HEK293 (cell line): ENCODE measurements around the gene PDLIM7.

ENCODE experiments used
- CTCF ChIA-PET: fragments of 350-600 bp; formaldehyde crosslinking; extraction: SDS; loops from one replicate; lab custom pipeline; 2021; ENCODE audit warnings: antibody characterized with exemption; lab: Yijun Ruan, JAX
- POLR2A ChIA-PET: fragments of 300-600 bp; formaldehyde crosslinking; extraction: SDS; loops from one replicate; lab custom pipeline; 2020; ENCODE audit warnings: antibody characterized with exemption, inconsistent platforms; lab: Yijun Ruan, JAX
- H3K27ac ChIP-seq: fragments of 200-500 bp; sonication (Bioruptor generic); 2 replicates; pipeline ENCODE4 v1.5.1; 2014; ENCODE audit warnings: low read depth, low read length, control low read depth, inconsistent platforms; ENCODE audit errors: extremely low read depth
- H3K36me3 ChIP-seq, 2 experiments: fragments of 200-500 bp in 1 of 2; sonication (Bioruptor generic) in 1 of 2; 1 replicate in 1 of 2; 2 replicates in 1 of 2; pipeline ENCODE4 v1.5.1; 2014 to 2017; ENCODE audit warnings: inconsistent platforms in 2 of 2, low read length in 2 of 2; ENCODE audit not compliant: control insufficient read depth in 2 of 2, insufficient read depth in 1 of 2
- H3K4me1 ChIP-seq: fragments of 200-500 bp; sonication (Bioruptor generic); 2 replicates; pipeline ENCODE4 v1.5.1; 2014; ENCODE audit warnings: mild to moderate bottlenecking, low read length, inconsistent platforms; ENCODE audit not compliant: control insufficient read depth, insufficient read depth
- H3K4me3 ChIP-seq: 2 replicates; pipeline ENCODE4 v1.5.1; 2011; ENCODE audit warnings: low read depth, mild to moderate bottlenecking, control low read depth, low read length, moderate library complexity
- H3K9me3 ChIP-seq: fragments of 200-500 bp; sonication (Bioruptor generic); 2 replicates; pipeline ENCODE4 v1.5.1; 2014; ENCODE audit warnings: low read depth, low read length, inconsistent platforms; ENCODE audit not compliant: control insufficient read depth, insufficient read depth
- GLIS1 ChIP-seq: fragments of 450-650 bp; formaldehyde crosslinking; IDR thresholded peaks from 2 replicates; pipeline ENCODE4 v1.5.1; 2016; ENCODE audit warnings: missing biosample characterization, missing genetic modification characterization
- GLIS2 ChIP-seq: fragments of 450-650 bp; formaldehyde crosslinking; IDR thresholded peaks from 2 replicates; pipeline ENCODE4 v1.5.1; 2016; ENCODE audit warnings: missing biosample characterization, missing genetic modification characterization
- MZF1 ChIP-seq: fragments of 450-650 bp; formaldehyde crosslinking; IDR thresholded peaks from 2 replicates; pipeline ENCODE4 v1.5.1; 2017; ENCODE audit warnings: missing biosample characterization, missing genetic modification characterization, borderline replicate concordance
- PRDM1 ChIP-seq: fragments of 450-650 bp; formaldehyde crosslinking; IDR thresholded peaks from 2 replicates; pipeline ENCODE4; 2016; ENCODE audit warnings: missing biosample characterization, missing genetic modification characterization
- RBAK ChIP-seq: fragments of 450-650 bp; formaldehyde crosslinking; IDR thresholded peaks from 2 replicates; pipeline ENCODE4 v1.5.1; 2016; ENCODE audit warnings: missing biosample characterization, missing genetic modification characterization
- SP7 ChIP-seq: fragments of 450-650 bp; formaldehyde crosslinking; IDR thresholded peaks from 2 replicates; pipeline ENCODE4 v1.5.1; 2016; ENCODE audit warnings: missing biosample characterization, missing genetic modification characterization
- ZBTB17 ChIP-seq: fragments of 450-650 bp; formaldehyde crosslinking; IDR thresholded peaks from 2 replicates; pipeline ENCODE4 v1.5.1; 2016; ENCODE audit warnings: missing biosample characterization, missing genetic modification characterization
- ZBTB8A ChIP-seq: fragments of 450-650 bp; formaldehyde crosslinking; IDR thresholded peaks from 2 replicates; pipeline ENCODE4 v1.5.1; 2016; ENCODE audit warnings: missing biosample characterization, missing genetic modification characterization
- ZFHX2 ChIP-seq: fragments of 450-650 bp; formaldehyde crosslinking; conservative IDR thresholded peaks from 2 replicates; pipeline ENCODE4 v1.5.1; 2016; ENCODE audit warnings: missing biosample characterization, missing genetic modification characterization
- ZIC2 ChIP-seq: fragments of 450-650 bp; formaldehyde crosslinking; IDR thresholded peaks from 2 replicates; pipeline ENCODE4 v1.5.1; 2016; ENCODE audit warnings: missing biosample characterization, missing genetic modification characterization
- ZNF146 ChIP-seq: fragments of 450-650 bp; formaldehyde crosslinking; IDR thresholded peaks from 2 replicates; pipeline ENCODE4 v1.5.1; 2016; ENCODE audit warnings: missing biosample characterization, missing genetic modification characterization
- ZNF202 ChIP-seq: fragments of 450-650 bp; formaldehyde crosslinking; IDR thresholded peaks from 2 replicates; pipeline ENCODE4 v1.5.1; 2016; ENCODE audit warnings: missing biosample characterization, missing genetic modification characterization, borderline replicate concordance
- ZNF211 ChIP-seq: fragments of 450-650 bp; formaldehyde crosslinking; IDR thresholded peaks from 2 replicates; pipeline ENCODE4 v1.5.1; 2016; ENCODE audit warnings: low read depth, missing biosample characterization, missing genetic modification characterization
- ZNF423 ChIP-seq: fragments of 450-650 bp; formaldehyde crosslinking; IDR thresholded peaks from 2 replicates; pipeline ENCODE4 v1.5.1; 2016; ENCODE audit warnings: missing biosample characterization, missing genetic modification characterization
- ZNF530 ChIP-seq: fragments of 450-650 bp; formaldehyde crosslinking; IDR thresholded peaks from 2 replicates; pipeline ENCODE4 v1.5.1; 2016; ENCODE audit warnings: low read depth, missing biosample characterization, missing genetic modification characterization
- ZNF585B ChIP-seq: fragments of 450-650 bp; formaldehyde crosslinking; IDR thresholded peaks from 2 replicates; pipeline ENCODE4 v1.5.1; 2016; ENCODE audit warnings: missing biosample characterization, missing genetic modification characterization
- ZNF596 ChIP-seq: fragments of 450-650 bp; IDR thresholded peaks from 2 replicates; pipeline ENCODE4 v1.5.0; 2018; ENCODE audit warnings: missing biosample characterization, mild to moderate bottlenecking, missing genetic modification characterization, moderate library complexity
- ZNF629 ChIP-seq: fragments of 450-650 bp; formaldehyde crosslinking; IDR thresholded peaks from 2 replicates; pipeline ENCODE4 v1.5.1; 2017; ENCODE audit warnings: missing biosample characterization, missing genetic modification characterization
- ZNF660 ChIP-seq: fragments of 450-650 bp; IDR thresholded peaks from 2 replicates; pipeline ENCODE4 v1.5.1; 2018; ENCODE audit warnings: missing biosample characterization, mild to moderate bottlenecking, missing genetic modification characterization
- ZNF664 ChIP-seq: fragments of 450-650 bp; formaldehyde crosslinking; IDR thresholded peaks from 2 replicates; pipeline ENCODE4 v1.5.1; 2016; ENCODE audit warnings: missing biosample characterization, missing genetic modification characterization
- ZNF76 ChIP-seq: fragments of 450-650 bp; formaldehyde crosslinking; IDR thresholded peaks from 2 replicates; pipeline ENCODE4; 2016; ENCODE audit warnings: low read depth, missing biosample characterization, missing genetic modification characterization, borderline replicate concordance
- ZSCAN30 ChIP-seq: fragments of 450-650 bp; IDR thresholded peaks from 2 replicates; pipeline ENCODE4 v1.5.1; 2018; ENCODE audit warnings: missing biosample characterization, mild to moderate bottlenecking, missing genetic modification characterization, moderate library complexity
- TF ChIP-seq, protein P1 (sequence below): fragments of 450-650 bp; formaldehyde crosslinking; IDR thresholded peaks from 2 replicates; pipeline ENCODE4 v1.5.1; 2017; ENCODE audit warnings: missing biosample characterization, missing genetic modification characterization
- TF ChIP-seq, protein P2 (sequence below): fragments of 450-650 bp; formaldehyde crosslinking; IDR thresholded peaks from 2 replicates; pipeline ENCODE4 v1.5.1; 2016; ENCODE audit warnings: missing biosample characterization, missing genetic modification characterization
- TF ChIP-seq, protein P3 (sequence below): fragments of 450-650 bp; formaldehyde crosslinking; IDR thresholded peaks from 2 replicates; pipeline ENCODE4 v1.5.1; 2016; ENCODE audit warnings: missing biosample characterization, missing genetic modification characterization, low read depth
- TF ChIP-seq, protein P4 (sequence below): fragments of 450-650 bp; formaldehyde crosslinking; IDR thresholded peaks from 2 replicates; pipeline ENCODE4 v1.5.1; 2016; ENCODE audit warnings: missing biosample characterization, missing genetic modification characterization

The PDLIM7 gene

DNA sequence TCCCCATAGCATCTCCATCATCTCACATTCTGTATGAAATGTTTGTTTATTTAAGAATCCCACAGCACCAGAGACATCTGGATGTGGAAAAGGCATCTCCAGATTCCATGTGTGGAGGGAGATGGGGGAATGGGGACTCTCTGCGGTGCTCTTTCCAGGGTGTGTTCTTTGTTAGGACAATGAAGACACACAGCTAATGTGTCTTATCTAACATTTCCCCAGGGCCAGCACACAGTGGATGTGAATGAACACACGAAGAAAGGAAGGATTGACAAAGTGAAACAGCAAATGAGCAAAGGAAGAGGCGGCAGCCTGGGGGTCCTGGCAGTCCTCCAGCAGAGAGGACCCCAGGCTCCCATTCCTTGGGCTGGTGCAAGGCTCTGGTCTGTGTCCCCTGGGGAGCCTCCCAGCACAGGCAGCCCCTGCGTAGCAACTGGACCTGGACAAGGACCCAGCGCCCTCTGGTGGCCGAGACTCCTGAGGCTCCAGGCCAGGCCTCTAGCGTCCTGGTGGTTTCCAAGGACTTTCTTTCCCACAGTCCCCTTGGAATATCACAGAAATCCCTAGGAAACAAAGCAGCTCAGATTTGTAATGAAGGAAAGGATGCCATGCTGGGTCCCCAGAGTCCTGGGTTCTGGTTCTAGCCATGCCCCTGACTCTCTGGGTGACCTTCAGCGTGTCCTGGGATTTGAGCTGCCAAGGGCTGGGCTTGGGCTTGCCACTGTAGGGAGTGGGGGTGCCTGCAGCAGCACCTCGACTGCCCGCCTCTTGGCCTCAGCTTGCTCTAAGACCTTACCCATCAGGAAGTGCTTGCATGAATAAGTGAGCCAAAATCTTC is 3.5 kb upstream of the PDLIM7 start (continued):
- TF ChIP-seq, protein P1, sequence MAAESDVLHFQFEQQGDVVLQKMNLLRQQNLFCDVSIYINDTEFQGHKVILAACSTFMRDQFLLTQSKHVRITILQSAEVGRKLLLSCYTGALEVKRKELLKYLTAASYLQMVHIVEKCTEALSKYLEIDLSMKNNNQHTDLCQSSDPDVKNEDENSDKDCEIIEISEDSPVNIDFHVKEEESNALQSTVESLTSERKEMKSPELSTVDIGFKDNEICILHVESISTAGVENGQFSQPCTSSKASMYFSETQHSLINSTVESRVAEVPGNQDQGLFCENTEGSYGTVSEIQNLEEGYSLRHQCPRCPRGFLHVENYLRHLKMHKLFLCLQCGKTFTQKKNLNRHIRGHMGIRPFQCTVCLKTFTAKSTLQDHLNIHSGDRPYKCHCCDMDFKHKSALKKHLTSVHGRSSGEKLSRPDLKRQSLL (tag by site-specific recombination), result peak; percentile 95
- peak; percentile 76; the same call in 1 of the 2 replicates for TF ChIP-seq ZSCAN30 (tag by site-specific recombination)
- no peak for TF ChIP-seq ZNF585B (tag by site-specific recombination)
- no peak for TF ChIP-seq ZFHX2 (tag by site-specific recombination)
- TF ChIP-seq, protein P2, sequence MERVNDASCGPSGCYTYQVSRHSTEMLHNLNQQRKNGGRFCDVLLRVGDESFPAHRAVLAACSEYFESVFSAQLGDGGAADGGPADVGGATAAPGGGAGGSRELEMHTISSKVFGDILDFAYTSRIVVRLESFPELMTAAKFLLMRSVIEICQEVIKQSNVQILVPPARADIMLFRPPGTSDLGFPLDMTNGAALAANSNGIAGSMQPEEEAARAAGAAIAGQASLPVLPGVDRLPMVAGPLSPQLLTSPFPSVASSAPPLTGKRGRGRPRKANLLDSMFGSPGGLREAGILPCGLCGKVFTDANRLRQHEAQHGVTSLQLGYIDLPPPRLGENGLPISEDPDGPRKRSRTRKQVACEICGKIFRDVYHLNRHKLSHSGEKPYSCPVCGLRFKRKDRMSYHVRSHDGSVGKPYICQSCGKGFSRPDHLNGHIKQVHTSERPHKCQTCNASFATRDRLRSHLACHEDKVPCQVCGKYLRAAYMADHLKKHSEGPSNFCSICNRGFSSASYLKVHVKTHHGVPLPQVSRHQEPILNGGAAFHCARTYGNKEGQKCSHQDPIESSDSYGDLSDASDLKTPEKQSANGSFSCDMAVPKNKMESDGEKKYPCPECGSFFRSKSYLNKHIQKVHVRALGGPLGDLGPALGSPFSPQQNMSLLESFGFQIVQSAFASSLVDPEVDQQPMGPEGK (tag by site-specific recombination), result peak; percentile 68
- peak; percentile 60; the same call in 1 of the 2 replicates for TF ChIP-seq ZNF660 (tag by site-specific recombination)
- TF ChIP-seq ZBTB17 (tag by site-specific recombination), result peak; percentile 34; the same call in 1 of the 2 replicates
- no peak for TF ChIP-seq RBAK (tag by site-specific recombination)
- TF ChIP-seq ZNF423 (tag by site-specific recombination), result peak; percentile 51
- TF ChIP-seq ZNF664 (tag by site-specific recombination), result no peak
- TF ChIP-seq GLIS1 (tag by site-specific recombination), result peak; percentile 87
- no peak for TF ChIP-seq ZNF76
- TF ChIP-seq MZF1 (tag by site-specific recombination), result 0 out of 2 replicates have a peak, but pooled peaks have one; percentile 1
- TF ChIP-seq, protein P3, sequence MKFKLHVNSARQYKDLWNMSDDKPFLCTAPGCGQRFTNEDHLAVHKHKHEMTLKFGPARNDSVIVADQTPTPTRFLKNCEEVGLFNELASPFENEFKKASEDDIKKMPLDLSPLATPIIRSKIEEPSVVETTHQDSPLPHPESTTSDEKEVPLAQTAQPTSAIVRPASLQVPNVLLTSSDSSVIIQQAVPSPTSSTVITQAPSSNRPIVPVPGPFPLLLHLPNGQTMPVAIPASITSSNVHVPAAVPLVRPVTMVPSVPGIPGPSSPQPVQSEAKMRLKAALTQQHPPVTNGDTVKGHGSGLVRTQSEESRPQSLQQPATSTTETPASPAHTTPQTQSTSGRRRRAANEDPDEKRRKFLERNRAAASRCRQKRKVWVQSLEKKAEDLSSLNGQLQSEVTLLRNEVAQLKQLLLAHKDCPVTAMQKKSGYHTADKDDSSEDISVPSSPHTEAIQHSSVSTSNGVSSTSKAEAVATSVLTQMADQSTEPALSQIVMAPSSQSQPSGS (tag by site-specific recombination), result no peak
- TF ChIP-seq ZNF530 (tag by site-specific recombination), result no peak
- peak; percentile 78 for TF ChIP-seq ZIC2 (tag by site-specific recombination)
- TF ChIP-seq GLIS2 (tag by site-specific recombination), result peak; percentile 95
- 0 out of 2 replicates have a peak, but pooled peaks have one; percentile 15 for TF ChIP-seq ZBTB8A (tag by site-specific recombination)
- TF ChIP-seq ZNF146 (tag by site-specific recombination), result no peak
- no peak; the same call in 1 of the 2 replicates for TF ChIP-seq ZNF629 (tag by site-specific recombination)
- no peak for TF ChIP-seq PRDM1
- TF ChIP-seq ZNF596 (tag by site-specific recombination), result 0 out of 2 replicates have a peak, but pooled peaks have one; percentile 6
- TF ChIP-seq, all 188 proteins: peak for 21

DNA sequence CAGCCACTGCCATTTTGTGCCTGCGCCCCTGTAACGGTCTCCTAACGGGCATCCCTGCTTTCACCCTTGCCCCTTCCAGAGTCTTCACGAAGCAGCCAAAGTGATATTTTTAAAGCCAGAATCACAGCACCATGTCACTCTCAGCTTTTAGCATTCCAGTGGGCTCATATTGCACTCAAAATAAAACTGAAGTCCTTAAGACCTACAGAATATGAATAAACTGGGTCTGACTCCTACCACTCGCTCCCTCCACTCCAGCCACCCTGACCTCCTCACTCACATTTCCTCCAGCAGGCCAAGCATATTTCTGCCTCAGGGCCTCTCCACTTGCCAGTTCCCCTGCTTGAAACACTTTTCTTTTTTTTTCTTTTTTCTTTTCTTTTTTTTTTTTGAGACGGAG is 2.4 kb upstream of the PDLIM7 start:
- Histone ChIP-seq H3K36me3 (peaks cover 0 to 9% of the 10 kb centered on the region in 2 experiments; a peak in 1 of 3 replicates), H3K27ac (no peak overlapping the region), H3K4me3 (no peak overlapping the region), H3K9me3 (no peaks in the 10 kb centered on the region), H3K4me1 (peaks cover 16% of the 10 kb centered on the region)
- CTCF ChIA-PET, result interaction anchor here (0.5 to 5.0 kb wide), 12 partner anchors 11 to 190 kb away, joined by 3 to 54 read pairs (median 14); partner anchors contain the start of gene DDX41
- TF ChIP-seq SP7 (tag by site-specific recombination) (no peak), ZNF211 (tag by site-specific recombination) (no peak), ZNF202 (tag by site-specific recombination) (no peak)
- TF ChIP-seq, protein P4, sequence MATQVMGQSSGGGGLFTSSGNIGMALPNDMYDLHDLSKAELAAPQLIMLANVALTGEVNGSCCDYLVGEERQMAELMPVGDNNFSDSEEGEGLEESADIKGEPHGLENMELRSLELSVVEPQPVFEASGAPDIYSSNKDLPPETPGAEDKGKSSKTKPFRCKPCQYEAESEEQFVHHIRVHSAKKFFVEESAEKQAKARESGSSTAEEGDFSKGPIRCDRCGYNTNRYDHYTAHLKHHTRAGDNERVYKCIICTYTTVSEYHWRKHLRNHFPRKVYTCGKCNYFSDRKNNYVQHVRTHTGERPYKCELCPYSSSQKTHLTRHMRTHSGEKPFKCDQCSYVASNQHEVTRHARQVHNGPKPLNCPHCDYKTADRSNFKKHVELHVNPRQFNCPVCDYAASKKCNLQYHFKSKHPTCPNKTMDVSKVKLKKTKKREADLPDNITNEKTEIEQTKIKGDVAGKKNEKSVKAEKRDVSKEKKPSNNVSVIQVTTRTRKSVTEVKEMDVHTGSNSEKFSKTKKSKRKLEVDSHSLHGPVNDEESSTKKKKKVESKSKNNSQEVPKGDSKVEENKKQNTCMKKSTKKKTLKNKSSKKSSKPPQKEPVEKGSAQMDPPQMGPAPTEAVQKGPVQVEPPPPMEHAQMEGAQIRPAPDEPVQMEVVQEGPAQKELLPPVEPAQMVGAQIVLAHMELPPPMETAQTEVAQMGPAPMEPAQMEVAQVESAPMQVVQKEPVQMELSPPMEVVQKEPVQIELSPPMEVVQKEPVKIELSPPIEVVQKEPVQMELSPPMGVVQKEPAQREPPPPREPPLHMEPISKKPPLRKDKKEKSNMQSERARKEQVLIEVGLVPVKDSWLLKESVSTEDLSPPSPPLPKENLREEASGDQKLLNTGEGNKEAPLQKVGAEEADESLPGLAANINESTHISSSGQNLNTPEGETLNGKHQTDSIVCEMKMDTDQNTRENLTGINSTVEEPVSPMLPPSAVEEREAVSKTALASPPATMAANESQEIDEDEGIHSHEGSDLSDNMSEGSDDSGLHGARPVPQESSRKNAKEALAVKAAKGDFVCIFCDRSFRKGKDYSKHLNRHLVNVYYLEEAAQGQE (tag by site-specific recombination), result no peak
- POLR2A ChIA-PET, result interaction anchor here (1.7 to 7.0 kb wide), 3 partner anchors 28 to 45 kb away, joined by 6 to 102 read pairs (median 12); partner anchors contain the start of gene DBN1
